ENCODE results near the gene SFN.
A peak's percentile ranks its signal among the peaks of the same experiment; 100 is the strongest.
"Not testable (repeated sequence)": the region's sequence is repeated elsewhere in the genome, so short reads cannot be mapped to it uniquely, and the experiment has no call there.

The SFN gene

GRCh38 chr1:26862781-26863684, at the start of gene SFN:
TSS of gene SFN (plus strand) at chr1:26863149. CDS start at chr1:26863213, 64 bp downstream.
- DNase-seq, result no peak

GRCh38 chr1:26814377-26814776, 48.6 kb upstream of the SFN start:
- DNase-seq, result no peak

GRCh38 chr1:26814893-26815292, 48.1 kb upstream of the SFN start:
- DNase-seq, result no peak

- DNase-seq, result peak; percentile 29
Measured at GRCh38 chr1:26820784-26821269, 42.1 kb upstream of the SFN start.

- DNase-seq, result no peak
Measured at GRCh38 chr1:26822737-26823395, 40.1 kb upstream of the SFN start.

GRCh38 chr1:26824731-26825130, 38.2 kb upstream of the SFN start:
- no peak for DNase-seq

- DNase-seq, result peak; percentile 65
Measured at GRCh38 chr1:26826261-26827105, 36.5 kb upstream of the SFN start, which contains the start of gene ZDHHC18. TSS of gene ZDHHC18 (plus strand) at chr1:26826688. CDS start at chr1:26826805, 117 bp downstream.

- DNase-seq, result no peak
Measured at GRCh38 chr1:26827106-26827604, 35.8 kb upstream of the SFN start.

- no peak for DNase-seq
Measured at GRCh38 chr1:26827663-26828062, 35.3 kb upstream of the SFN start.

- no peak for DNase-seq
Measured at GRCh38 chr1:26828411-26828991, 34.4 kb upstream of the SFN start.

- no peak for DNase-seq
Measured at GRCh38 chr1:26829184-26829911, 33.6 kb upstream of the SFN start.

GRCh38 chr1:26831059-26831458, 31.9 kb upstream of the SFN start:
- DNase-seq, result no peak

GRCh38 chr1:26831546-26832248, 31.3 kb upstream of the SFN start:
- no peak for DNase-seq

- DNase-seq, result no peak
Measured at GRCh38 chr1:26832249-26832960, 30.5 kb upstream of the SFN start.

GRCh38 chr1:26833432-26834405, 29.2 kb upstream of the SFN start:
- peak; percentile 90 for DNase-seq

- not testable (repeated sequence) for DNase-seq
Measured at GRCh38 chr1:26837665-26838064, 25.3 kb upstream of the SFN start.

GRCh38 chr1:26838474-26839338, 24.2 kb upstream of the SFN start:
- peak; percentile 26 for DNase-seq

- DNase-seq, result no peak
Measured at GRCh38 chr1:26839339-26839722, 23.6 kb upstream of the SFN start.

All from activated gamma-delta T cell treated with Interleukin-2 at 50 U/mL for 16 hours (primary cell).